GM21619 (cell line): ENCODE results near the gene EEF1A2.

Experiments used
- ATAC-seq: cut with Tn5 transposase; IDR thresholded peaks from one replicate; pipeline ENCODE4 v1.9.1; 2021; ENCODE audit not compliant: unreplicated experiment

The EEF1A2 gene

DNA sequence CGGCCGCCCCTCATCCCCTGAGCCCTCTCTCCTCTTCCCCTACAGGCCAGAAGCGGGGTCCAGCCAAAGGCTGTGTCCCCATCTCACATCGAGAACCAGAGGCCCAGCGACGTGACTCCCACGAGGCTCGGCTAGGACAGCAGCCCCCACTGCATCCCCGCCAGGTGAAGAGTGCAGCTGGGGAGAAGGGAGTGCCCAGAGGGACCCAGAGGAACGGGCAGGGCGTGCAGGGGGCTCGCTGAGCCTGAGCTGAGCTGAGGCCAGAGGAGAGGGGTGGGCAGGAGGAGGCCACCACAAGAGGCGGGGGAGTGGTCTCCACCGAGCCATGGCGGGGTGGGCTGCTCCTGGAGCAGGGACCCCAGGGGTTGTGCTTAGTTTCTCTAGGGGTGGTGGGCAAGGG, 59.0 kb downstream of the EEF1A2 start:
- ATAC-seq: no peak

DNA sequence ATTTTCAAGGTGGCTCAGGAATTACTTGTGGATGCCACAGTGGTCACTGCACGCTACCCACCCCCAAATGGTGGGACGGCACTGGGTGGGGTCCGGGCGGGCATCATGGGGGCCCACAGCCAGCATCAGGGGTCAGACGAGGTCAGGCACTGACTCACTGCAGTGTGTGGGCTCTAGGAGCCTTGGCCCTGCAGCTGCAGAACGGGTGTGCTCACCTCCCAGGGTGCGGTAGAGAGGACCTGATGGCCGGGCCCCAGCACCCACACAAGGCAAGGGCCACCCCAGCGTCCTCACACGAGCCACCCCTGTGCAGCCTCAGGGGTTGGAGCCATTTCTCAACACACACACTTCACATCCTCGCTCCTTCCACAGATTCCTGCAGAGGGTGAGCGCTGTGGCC, 60.8 kb downstream of the EEF1A2 start:
- ATAC-seq: no peak
